OCI-M2 (cell line): ENCODE data around the gene MCC.

Experiments
- DNase-seq: peaks from one replicate; lab custom pipeline; 2025; ENCODE audit not compliant: unreplicated experiment; lab: John Stamatoyannopoulos, UW

Gene MCC

DNA sequence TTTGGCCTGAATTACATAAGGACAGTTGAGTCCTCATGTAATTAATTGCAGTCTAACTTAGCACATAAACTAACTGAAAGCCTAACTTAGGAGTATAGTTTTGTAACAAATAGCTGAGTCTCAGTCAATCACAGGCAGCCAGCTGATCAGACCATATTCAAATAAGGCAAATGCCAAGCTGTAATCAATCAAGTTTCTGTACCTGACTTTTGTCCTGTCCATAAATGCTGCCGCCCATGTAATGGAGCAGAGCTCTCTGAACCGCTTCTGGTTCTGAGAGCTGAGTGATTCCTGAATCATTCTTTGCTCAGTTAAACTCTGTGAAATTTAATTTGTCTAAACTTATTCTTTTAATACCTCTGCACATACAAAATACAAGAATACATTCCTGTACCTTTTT lies 158.3 kb downstream of the MCC start:
- no peak for DNase-seq

DNA sequence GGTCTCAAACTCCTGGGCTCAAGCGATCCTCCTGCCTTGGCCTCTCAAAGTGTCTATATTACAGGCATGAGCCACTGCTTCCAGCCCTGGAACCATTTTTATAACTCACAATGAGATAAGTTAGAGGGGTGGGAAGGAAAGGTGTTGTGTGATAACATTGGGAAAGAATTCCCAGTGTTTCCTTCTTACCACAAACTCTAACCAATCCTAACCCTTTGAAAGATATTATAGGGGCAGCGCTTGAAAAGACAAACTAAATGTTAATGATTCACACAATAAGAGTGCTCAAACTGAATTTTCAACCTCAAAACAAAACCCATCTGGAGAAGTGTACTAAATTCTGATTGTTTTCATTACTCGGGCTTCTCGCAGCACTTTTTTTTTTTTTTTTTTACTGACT lies 163.2 kb downstream of the MCC start:
- no peak for DNase-seq

DNA sequence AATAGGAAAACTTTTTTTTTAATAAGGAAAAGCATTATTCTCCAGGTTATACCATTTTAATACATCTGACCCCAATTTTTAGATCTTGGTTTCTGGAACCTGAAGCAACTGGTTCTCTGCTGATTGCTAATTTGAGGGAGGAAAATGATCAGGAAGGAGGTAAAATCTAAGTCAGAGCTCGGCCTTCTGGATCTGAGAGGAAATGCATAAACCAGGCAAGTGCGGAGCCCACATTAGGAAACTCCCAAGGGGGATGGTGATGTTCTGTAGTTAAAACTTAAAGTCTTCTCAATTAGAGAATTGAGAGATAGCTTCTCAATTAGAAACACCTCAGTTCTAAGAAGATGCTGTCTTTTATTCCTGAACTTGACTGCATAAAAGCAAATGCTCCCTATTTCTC lies 167.0 kb downstream of the MCC start:
- no peak for DNase-seq

DNA sequence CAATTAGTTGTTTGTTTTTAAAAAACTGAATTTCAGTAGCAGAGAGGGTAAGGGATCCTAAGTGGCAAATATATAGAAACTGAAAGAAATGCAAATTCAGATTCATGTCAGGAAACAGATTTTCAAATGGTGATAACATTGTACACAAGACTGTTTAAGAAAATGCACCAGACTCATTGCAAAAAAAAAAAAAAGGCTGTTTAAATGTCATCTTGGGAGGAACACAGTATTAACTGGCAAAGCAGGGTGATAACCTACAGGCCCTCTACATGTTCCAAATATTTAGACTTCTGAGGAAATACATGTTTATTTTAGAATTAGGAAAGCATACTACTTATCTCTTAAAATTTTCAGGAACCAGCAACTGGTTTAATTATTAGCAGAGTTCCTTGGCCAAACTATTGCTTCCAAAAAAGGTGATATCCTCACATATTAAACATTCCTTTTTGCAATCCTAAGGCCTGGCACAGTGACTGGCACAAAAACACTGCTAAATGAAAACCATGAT lies 167.9 kb downstream of the MCC start:
- DNase-seq = no peak

DNA sequence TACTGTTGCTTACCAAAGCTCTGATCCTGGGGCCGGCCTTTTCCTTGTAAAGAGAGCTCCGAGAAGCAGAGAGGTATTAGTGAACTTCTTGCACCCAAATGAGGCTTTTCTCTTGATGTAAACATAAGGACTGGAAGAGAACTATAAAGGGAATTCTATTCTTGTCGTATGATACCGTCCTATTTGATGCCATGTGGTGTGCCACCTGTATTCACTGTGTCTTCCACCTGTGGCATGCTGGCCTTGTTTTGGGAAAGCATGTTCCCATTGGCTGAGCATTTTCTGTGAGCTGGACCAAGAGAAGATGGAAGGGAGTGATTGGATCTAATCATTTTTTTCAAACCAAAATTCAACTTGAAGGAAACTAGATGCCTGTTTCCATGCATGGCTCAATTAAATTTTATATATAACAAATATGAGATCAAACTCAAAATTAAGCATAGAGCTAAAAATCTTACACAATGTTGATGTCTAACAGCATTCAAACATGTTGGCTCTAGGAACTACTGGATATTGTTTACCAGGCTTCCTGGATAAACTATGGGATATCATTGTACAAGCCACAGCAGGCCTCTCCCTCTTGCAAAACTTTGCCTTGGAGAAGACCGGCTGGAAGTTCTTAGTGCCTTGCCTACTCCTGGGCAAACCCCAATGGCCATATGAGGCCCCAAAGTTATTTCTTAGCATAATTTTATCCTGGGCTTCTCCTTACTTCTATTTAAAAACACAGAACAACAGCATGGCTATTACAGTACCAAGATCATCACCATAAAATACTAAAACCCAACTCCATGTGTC lies 168.8 kb downstream of the MCC start:
- DNase-seq = no peak

DNA sequence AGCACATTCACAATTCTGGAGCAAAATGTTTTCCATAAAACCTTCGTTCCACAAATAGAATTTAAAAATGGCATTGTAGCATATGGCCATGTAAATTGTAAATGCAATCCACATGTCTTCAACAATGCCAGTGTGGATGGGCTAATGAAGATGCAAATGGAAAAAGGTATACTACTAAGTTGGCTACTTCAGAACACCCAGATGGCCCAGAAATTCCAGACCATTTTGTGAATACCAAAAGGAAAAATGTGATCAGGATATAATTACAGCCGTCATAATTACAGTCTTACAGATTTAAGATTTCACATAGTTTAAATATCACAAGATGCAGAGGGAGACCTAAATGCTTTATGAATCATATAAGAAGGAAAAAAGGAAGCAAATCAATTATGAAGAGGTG lies 170.6 kb downstream of the MCC start:
- no peak for DNase-seq

DNA sequence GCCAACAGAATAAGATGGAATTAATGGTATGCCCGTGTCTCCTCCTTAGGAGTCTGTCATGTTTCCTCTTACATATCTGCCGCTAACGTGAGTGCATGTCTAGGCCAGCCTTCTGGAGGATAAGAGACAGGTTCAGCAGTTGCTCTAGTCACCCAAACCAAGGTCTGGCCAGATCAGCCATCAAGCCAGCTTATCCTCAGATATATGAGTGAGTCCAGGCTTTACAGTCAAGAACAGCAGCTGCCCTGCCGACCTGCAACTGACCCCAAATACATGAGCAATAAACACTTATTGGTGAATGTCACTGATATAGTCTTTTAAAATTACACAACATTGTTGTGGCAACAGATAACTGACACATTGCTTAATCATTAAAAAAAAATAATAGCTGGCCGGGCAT lies 177.0 kb downstream of the MCC start:
- DNase-seq = no peak

DNA sequence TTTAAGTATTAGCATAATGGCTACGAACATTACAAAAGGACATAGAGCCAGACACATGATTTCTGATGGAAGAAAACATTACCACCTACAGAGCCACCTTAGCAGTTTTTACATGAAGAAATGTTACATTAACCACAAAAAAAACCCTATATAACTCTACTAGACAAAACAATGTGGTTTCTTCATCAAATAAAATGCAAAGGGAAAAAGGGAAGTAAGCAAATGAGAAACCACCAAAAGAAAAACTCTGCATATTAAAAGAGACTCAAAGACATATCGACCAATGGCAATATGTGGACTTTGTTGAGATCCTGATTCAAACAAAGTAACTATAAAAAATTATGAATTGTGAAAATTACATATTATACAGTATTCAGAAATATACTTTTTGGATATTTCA lies 186.1 kb downstream of the MCC start:
- DNase-seq = no peak

DNA sequence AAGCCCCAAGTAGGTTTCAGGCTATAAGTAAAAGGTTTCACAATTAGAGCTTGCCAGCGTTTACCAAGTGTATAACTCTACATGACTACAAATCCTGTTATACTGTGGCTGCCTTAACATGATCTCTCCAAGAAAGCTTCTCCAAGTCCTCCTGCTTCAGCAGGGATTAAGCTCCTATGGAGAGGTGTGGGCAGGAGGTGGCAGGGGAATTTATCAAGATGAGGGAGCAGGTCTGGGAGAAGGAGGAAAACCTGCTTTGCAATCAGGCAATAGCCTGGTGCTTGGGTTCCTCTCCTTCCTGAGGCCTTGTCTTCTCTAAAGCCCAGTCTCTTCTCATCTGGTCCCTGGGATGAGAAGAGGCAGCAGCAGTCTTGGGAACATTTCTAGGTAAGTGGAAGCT lies 188.7 kb downstream of the MCC start:
- no peak for DNase-seq

DNA sequence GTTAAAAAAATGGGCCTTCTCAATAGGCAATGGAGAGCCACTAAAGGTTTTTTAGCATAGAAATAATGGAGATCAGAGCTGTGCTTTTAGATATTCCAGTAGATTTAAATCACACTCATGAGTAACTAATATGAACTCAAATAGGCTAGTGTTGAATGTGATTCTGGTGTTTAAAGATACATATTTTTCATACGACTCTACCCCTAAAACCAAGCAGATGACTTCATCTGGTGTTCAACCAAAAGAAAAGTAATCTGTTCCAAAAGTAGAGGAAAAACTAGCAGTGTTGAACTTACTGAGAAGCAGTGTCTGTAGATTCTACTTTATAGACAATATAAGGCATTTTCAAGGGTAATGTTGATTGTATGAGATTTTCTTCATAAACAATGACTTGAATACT lies 191.6 kb downstream of the MCC start:
- no peak for DNase-seq

DNA sequence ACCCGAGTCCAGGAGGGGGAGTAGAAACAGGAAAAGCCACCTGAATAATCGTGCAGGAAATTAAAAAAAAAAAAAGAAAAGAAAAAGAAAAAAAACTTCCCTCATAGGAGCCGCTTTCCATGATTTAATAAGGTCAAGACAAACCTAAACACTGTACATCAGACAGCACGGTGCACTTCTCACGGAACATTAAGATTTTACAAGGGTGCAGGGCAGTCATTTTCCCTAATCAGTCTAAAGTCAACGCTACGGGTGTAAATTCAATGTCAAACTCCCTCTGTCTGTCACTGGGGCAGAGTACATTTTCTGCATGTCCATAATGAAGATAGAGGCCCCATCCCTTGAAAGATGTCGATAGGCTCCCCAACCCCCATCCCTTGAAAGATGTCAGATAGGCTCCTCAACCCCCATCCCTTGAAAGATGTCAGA lies 193.1 kb downstream of the MCC start:
- DNase-seq = no peak

DNA sequence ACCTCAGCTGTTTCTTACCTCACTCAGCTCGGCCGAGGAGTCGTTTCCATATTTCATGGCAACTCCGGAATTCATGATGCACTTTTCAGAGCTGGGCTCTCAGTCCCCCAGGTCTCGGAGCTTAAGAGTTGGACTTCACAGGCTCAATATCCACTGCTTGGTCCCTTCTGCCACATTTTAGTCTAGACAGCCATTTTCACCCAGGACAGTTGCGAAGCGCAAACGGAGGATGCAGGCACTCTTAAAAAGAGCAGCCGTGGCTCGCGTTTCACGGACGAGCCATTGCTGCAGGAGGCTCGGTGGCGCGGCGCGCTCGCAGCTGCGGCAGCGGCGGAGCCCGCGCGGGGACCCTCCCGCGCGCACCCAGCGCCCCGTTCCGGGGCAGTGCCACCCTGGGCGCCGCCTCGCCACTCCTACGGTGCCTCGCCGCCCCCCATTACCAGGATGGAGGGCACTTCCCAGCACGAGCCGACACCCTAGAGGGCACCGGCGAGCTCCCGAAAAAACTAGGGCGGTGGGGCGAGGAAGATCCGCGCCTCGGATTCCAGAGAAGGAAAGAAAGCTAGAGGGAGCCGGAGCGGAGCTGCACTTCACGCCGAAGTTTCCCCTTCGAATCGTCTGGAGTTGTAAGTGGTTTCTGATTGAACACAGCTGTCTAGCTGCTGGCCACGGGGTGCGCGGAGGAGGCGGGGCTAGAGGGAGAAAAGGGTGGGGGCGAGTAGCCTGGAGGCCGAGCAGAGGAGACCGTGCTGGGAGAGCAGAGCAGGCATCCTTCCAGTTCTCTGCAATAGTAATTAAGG lies 193.7 kb downstream of the MCC start:
- DNase-seq = no peak

DNA sequence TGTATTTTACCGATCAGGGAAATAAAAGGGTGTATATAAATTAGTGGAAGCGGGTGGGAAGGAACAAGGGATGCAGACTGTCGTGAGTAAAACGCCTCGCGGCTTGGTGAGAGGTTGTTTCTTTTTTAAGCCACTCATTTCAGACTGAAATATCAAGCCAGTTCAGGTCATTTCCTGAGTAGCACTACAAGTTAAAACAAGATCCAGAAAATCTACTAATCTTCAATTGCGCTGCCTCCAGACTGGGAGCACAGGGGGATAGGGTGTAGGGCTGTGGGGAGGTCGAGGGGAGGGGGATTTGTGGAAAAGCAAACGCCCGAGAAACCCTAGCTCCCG lies 194.3 kb downstream of the MCC start:
- DNase-seq = no peak

DNA sequence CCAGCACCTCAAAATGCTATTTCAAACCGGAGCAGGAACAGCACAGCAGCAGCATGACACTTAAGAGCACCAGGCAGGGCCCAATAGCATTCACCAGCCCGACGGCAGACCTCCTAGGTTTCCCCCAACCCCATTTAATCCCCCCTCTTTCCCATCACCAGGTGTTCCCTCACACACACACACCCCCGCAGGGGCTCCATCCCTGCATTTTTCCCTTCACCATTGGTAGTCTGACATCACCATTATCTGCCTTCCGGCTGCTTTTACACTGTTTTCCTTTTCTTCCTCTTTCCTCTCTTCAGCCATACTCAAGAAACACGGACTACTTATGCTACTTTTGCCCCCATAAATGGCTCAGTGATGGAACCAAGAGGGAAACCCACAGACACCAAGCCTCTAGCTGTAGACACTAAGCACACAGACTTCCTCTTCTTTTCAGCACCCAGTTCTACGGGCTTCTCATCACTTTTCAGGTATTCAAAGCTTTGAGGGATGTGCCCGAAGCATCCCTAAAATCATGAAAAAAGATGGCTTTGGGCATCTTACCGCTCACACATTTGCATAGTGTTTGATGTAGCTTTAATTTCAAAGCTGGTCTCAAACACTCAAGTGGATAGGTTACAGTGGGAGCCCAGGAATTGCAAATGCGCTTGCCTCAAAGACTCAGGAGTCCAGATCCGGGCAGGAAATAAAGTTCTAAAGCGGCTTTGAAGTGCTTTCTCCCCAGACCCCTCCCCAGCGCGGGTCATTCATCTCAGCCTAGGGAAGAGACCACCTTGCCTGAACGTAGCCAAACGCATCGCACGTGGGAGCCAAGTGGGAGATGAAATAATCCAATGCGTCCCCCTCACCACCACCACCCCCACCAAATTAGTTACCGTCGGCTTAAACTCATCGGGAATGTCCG lies 194.9 kb downstream of the MCC start:
- no peak for DNase-seq

DNA sequence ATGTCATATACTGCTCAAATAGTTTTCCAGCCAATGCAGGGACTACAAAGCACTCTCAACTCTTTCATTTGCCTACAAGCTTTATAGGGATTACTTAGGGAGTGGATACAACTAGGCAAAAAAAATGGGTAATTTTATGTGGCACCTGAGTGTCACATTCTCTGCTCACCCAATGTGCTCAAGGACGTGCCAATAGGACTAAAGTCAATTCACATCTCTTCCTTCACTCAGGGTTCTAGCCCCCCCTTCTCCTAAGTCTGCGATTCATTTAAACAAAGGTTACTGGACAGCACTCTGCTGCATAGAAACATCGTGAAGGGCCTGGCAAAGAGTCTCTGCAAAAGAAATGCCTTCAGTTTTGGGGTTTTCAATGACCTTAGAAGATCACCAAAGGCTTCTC lies 195.8 kb downstream of the MCC start:
- no peak for DNase-seq

DNA sequence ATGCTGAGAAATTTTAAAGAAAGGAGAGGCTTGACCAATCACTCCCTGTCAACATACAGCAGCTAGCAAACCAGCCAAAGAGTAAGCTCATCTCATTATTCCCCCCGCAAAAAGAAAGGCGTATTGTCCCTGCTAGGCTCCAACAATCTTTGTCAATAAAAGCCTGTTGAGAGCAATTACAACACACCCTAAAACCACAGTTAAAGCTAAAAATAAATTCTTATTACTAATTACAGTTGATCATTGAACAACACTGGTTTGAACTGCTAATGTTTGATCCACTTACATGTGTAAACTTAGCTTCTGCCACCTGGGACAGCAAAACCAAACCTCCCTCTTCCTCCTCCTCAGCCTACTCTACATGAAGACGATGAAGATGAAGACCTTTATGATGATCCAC lies 204.7 kb downstream of the MCC start:
- no peak for DNase-seq

DNA sequence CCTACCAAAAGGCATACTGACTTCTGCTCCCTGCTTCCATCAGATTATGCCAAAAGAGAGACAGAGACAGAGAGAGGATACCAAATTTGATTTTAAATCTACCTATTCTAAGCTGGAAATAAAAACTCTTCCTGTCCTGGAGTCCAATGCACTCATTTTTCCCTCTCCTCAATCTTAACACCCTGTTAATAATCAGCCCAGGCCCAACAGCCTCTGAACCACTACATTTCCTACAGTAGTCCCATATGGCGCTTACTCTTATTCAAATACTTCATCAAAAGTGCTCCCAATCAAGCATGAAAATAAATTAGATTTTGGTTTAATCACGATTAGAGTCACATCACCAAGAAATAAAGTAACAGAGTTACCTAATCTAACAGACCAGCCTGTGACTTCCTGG lies 205.8 kb downstream of the MCC start:
- DNase-seq = no peak

DNA sequence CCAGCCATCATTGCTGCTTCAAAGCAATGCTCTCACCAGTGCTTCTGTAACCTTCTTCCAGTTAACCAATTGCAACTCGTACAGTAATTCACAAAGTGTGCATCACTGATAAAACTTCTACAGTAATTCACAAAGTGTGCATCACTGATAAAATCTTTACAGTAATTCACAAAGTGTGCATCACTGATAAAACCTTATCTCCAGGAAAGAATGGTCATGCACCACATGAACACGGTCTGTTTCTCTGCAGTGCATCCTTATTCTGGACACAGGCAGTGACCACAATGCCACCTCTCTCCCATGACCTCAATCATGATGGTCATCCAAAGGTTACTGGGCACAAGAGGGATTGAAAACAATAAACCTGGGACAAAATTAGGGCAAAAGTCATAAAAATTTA lies 207.1 kb downstream of the MCC start:
- DNase-seq = no peak

DNA sequence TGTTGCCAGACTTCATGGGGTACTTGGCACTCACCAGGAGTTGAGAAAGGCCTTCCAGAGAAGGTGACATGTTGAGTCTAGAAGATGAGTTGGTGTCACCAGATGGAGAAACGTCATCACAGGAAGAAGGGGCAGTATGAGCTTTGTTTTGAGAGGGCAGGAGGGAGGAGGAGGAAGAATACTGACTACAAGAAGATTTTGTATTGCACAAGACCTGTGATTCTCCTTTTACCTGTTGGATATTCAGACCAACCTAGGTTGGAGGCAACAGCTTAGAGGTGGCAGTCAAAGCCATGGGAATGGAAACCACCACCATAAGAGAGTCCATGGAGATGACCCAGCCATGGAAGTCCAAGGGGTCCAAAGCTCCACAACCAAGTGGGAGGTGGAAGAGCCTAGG lies 207.7 kb downstream of the MCC start:
- no peak for DNase-seq

DNA sequence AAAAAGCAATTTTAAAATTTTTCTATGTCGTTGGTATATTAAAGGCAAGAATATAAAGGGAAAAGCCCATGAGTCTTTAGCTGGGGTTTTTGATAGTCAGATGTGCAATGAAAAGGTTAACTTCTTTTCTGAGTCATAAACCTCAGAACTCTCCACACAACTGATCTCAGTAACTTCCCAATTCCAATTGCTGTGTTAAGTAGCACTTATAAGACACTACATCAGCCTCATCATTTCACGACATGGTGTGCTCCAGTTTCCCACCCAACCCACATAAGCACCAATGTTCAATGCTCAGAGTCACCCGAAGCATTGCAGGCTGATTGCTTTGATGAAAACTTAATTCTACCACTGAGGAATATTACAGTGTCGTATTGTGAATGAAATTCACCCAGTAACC lies 209.3 kb downstream of the MCC start:
- no peak for DNase-seq

DNA sequence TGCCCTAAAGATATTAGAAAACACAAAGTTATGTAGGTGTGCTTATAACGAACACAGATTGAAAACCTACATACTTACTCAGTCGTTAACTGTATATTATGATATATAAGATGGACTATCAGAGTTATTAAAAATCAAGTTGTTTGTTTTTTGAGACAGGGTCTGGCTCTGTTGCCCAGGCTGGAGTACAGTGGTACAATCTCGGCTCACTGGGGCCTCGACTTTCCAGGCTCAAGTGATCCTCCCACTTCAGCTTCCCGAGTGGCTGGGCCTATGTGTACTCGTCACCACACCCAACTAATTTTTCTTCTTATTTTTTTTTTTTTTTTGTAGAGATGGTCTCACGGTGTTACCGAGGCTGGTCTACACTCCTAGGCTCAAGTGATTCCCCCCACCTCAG lies 211.8 kb downstream of the MCC start:
- DNase-seq = no peak

DNA sequence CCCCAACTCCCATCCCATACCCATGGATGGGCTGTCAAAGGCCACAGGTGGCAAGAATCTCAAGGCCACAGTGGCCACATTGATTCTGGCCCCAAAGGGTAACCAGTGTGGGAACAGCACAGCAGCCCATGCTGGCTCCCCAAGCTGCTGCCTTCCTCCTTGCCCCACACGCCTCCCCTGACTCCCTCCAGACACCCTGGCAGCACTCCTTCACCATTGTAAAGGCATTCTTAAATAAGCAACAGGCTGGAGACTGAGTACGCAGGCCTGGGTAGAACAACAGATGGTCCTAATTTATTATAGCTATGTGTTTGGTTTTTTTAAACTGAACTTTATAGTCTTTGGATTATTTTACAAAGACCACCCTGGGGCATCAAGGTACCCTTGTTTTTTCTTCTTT lies 212.3 kb downstream of the MCC start:
- DNase-seq = no peak
